Measurements from ENCODE around the gene HMGB4.

HMGB4 gene

GRCh38 chr1:33905241-33905640 is 41.4 kb downstream of the HMGB4 start:
- Histone ChIP-seq H3K27me3 (ENCODE audit: control insufficient read depth in 1 of 2, insufficient read depth in 2 of 2, low read length in 2 of 2) (no peaks in the 10 kb centered on the region), H3K9ac (ENCODE audit: low read depth in 1 of 2, low read length in 2 of 2) (no peak overlapping the region), H3K36me3 (ENCODE audit: control insufficient read depth in 1 of 2, insufficient read depth in 2 of 2, low read length in 2 of 2) (no peaks in the 10 kb centered on the region), H3K9me3 (ENCODE audit: control insufficient read depth in 1 of 2, low read length in 2 of 2) (no peaks in the 10 kb centered on the region), H3K4me1 (ENCODE audit: control insufficient read depth in 1 of 2, insufficient read depth in 2 of 2, low read length in 2 of 2) (no peaks in the 10 kb centered on the region), H3K27ac (ENCODE audit: low read depth, low read length) (no peak overlapping the region), H3K4me3 (ENCODE audit: low read depth in 1 of 2, low read length in 2 of 2) (no peak overlapping the region)

- H3K27me3 ChIP-seq (ENCODE audit: control insufficient read depth in 1 of 2, insufficient read depth in 2 of 2, low read length in 2 of 2) = peaks cover 0 to 3% of the 10 kb centered on the region in 2 donors
- no peaks in the 10 kb centered on the region for H3K9me3 ChIP-seq (ENCODE audit: control insufficient read depth in 1 of 2, low read length in 2 of 2)
- H3K4me3 ChIP-seq (ENCODE audit: low read depth in 1 of 2, low read length in 2 of 2) = no peak overlapping the region
- H3K4me1 ChIP-seq (ENCODE audit: control insufficient read depth in 1 of 2, insufficient read depth in 2 of 2, low read length in 2 of 2) = no peaks in the 10 kb centered on the region
- H3K9ac ChIP-seq (ENCODE audit: low read depth in 1 of 2, low read length in 2 of 2) = no peak overlapping the region
- no peak overlapping the region for H3K27ac ChIP-seq (ENCODE audit: low read depth, low read length)
- no peaks in the 10 kb centered on the region for H3K36me3 ChIP-seq (ENCODE audit: control insufficient read depth in 1 of 2, insufficient read depth in 2 of 2, low read length in 2 of 2)
These were observed 42.3 kb downstream of the HMGB4 start for GRCh38 chr1:33906156-33906555.

- H3K36me3 ChIP-seq (ENCODE audit: control insufficient read depth in 1 of 2, insufficient read depth in 2 of 2, low read length in 2 of 2) = no peaks in the 10 kb centered on the region
- no peak overlapping the region for H3K4me3 ChIP-seq (ENCODE audit: low read depth in 1 of 2, low read length in 2 of 2)
- no peaks in the 10 kb centered on the region for H3K9me3 ChIP-seq (ENCODE audit: control insufficient read depth in 1 of 2, low read length in 2 of 2)
These were observed 44.6 kb downstream of the HMGB4 start for GRCh38 chr1:33908324-33908956.

More at GRCh38 chr1:33908324-33908956, 44.6 kb downstream of the HMGB4 start:
- Histone ChIP-seq H3K27ac (ENCODE audit: low read depth, low read length) (no peak overlapping the region), H3K27me3 (ENCODE audit: control insufficient read depth in 1 of 2, insufficient read depth in 2 of 2, low read length in 2 of 2) (peaks cover 0 to 3% of the 10 kb centered on the region in 2 donors), H3K9ac (ENCODE audit: low read depth in 1 of 2, low read length in 2 of 2) (no peak overlapping the region), H3K4me1 (ENCODE audit: control insufficient read depth in 1 of 2, insufficient read depth in 2 of 2, low read length in 2 of 2) (no peaks in the 10 kb centered on the region)
